ENCODE measurements around the gene LAMC1.

Gene LAMC1

DNA sequence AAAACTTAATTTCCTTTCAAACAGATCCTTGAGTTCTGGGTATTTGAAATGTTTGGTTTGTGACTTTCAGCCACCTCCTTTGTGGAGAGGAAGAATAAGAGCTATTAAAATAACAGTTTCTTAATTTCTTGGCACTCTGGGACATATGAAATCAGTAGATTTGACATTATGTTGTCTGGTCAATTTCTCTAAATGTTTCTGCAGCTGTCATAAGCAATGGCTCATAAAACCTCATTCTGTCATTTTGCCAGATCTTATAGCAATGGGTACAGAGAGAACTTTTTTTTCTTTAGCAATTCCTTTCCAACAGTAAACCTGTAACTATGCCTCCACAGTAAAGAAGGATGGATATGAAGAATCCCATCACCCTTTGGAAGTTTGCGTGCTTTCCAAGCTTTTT is 52.6 kb downstream of the LAMC1 start:
- in situ Hi-C loops (cut with HindIII; ENCODE audit: low sequenced_read_pairs) = no loop called here

DNA sequence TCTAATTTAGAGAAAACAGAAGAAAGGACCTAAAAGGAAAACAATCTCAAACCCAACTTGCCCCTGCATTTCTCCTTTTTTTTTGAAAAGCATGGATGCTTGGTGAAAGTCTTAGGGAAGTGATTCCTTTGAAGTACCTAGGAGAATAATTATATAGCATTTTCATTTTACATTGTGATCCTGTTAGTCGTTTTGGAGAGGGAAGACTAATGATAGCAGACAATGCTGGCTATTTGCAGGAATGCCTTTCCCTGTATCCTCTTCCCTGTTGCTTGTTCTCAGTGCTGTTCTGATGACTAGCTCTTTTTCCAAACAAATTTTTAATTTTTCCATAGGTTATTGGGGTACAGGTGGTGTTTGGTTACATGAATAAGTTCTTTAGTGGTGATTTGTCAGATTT is 53.9 kb downstream of the LAMC1 start:
- in situ Hi-C loops (cut with HindIII; ENCODE audit: low sequenced_read_pairs) = no loop called here

DNA sequence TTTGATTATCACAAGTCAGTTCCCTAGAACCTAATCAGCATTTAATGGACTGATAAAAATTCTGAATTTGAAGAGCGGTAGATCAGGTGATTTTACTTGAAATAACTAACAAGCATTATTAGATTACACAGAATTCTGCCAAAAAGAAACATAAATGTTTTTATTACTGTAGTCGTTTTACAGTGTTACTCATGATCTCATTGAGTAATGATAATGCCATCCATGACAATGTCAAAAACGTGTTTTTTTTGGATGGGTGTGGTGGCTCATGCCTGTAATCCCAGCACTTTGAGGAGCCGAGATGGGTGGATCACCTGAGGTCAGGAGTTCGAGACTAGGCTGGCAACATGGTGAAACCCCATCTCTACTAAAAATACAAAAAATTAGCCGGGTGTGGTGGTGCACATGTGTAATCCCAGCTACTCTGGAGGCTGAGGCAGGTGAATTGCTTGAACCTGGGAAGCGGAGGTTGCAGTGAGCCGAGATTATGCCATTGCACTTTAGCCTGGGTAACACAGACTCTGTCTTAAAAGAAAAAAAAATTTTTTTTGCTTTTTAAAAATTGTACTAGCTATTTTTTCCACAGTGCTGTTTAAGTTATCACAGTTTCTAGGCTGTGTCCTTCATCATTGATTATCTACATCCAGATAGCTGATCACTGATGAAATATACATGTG is 56.6 kb downstream of the LAMC1 start:
- in situ Hi-C loops (cut with HindIII; ENCODE audit: low sequenced_read_pairs) = no loop called here

DNA sequence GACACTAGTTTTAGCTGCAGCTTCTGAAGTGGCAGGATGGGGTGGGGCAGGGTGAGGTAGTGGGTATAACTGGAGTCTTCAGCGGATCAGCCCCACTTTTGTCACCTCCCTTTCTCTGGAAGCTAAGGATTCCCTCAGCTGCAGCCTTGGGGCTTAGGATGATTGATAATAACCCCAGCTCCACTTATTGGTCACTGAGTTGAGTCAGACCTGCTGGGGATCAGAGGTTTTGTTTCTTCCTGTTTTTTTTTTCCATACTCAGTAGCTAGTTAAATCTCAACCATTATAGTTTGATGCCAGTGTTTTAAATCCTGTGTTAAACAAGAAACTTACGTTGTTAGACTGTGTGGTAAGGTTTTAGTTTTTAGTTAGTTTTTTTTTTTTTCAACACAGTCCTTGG is 57.2 kb downstream of the LAMC1 start:
- in situ Hi-C loops (cut with HindIII; ENCODE audit: low sequenced_read_pairs) = no loop called here

DNA sequence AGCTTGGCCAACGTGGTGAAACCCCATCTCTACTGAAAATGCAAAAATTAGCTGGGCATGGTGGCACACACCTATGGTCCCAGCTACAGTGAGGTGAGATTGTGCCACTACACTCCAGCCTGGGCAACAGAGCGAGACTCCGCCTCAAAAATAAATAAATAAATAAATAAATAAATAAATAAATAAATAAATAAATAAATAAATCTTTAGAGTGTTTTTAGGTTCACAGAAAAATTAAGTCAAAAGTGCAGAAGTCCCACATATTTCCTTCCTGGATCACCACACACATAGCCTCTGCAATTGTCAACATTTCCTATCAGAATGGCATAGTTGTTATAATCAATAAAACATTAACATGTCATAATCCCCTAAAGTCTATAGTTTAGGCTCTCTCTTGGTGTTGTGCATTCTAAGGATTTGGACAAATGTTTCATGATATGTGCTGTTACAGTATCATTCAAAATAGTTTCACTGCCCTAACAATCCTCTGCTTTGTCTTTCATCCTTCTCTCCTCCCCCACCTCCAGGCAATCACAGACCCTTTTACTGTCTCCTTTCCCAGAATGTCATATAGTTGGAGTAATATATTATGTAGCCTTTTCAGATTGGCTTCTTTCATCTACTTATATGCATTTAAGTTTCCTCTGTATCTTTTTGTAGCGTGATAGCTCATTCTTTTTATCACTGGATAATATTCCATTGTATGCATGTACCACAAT is 58.3 kb downstream of the LAMC1 start:
- in situ Hi-C loops (cut with HindIII; ENCODE audit: low sequenced_read_pairs) = no loop called here

DNA sequence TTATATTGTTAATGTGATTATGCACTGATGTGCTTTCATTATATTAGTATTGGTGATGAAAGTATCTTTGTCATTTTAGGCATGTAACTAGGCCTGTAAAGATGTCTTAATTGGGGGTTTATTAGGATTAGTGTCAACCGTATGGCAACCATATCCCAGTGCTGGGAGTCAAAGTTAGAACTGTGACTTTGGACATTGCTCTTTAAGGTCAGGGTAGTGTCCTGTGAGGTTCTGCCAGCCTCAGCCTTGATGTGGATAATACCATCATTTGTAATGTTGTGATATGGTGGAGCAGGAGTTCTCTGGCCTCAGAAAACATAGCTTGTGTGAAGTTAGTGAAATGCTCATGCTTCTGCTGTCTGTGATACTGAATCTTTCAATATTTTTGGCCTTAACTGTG is 59.4 kb downstream of the LAMC1 start:
- in situ Hi-C loops (cut with HindIII; ENCODE audit: low sequenced_read_pairs) = no loop called here

DNA sequence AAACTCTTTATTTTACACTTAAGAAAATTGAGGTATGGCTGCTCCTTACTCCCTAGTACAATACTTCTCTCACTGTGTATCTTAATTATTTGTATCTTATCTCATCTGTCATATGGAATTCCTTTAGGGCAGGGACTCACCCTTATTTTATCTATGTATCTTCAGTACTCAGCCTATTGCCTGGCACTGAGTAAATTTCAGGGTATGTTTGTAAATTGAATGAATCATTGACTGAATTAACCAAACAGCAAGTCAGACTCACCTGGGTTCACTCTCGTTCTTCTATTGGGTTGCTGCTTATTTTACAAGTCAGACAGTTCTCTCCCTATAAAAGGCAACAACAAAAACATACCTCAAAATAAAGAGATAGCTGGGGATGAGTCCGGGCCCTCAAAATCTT is 63.8 kb downstream of the LAMC1 start:
- in situ Hi-C loops (cut with HindIII; ENCODE audit: low sequenced_read_pairs) = no loop called here

DNA sequence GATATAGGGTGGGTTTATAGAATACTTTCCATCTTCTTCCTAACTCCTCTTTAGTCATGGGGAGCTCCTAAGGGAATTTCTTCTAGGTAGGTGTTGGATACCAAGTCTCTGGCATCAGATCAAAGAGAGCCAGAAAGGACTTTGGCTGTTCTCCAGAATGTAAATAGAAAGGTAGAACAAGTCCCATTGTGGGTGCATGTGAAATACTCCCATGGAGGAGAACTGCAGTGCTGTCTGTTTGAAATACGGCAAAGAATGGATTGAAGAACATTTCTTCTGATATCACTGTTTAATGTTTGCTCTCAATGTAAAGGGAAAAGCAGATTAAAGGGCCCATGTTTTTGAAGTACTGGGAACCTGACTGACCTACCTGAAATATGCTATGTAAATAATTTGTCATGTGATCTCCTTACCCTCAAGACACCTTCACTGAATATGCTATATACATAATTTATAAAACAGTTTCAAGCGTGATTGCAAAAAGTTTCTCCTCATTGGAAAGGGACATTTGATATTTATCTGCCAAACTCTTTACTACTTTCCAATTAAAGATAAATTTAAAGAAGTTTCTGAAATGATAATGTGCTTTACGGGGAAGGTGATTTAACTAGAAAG is 65.9 kb downstream of the LAMC1 start:
- in situ Hi-C loops (cut with HindIII; ENCODE audit: low sequenced_read_pairs) = no loop called here

DNA sequence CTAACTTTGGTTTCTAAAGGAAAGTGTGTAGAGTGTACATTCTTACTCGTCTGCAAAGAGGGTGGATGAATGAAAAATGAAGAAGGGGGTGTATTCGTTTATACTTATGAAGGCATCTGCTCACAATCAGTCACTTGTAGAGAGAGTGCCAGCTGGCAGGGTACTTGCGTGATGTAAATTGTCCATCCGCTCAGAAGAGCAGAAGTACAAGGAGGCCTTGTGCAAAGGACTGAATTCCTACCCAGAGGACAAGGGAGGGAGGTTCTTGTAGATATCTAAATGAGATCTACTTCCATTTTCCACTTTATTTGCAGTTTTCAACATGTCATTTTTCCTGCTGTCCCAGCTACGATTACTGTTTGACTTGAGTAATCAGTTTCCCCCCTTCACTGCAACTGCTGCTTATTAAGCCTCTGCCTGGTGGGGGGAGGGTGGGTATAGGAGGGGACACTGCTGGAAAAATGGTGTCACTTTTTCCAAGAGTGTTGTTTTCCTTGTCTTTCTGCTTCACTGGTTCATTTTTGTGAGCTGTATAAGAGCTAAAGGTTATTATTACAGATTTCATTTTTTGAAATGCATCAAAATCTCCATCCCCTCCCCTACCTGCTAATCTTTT is 67.3 kb downstream of the LAMC1 start:
- in situ Hi-C loops (cut with HindIII; ENCODE audit: low sequenced_read_pairs) = no loop called here

DNA sequence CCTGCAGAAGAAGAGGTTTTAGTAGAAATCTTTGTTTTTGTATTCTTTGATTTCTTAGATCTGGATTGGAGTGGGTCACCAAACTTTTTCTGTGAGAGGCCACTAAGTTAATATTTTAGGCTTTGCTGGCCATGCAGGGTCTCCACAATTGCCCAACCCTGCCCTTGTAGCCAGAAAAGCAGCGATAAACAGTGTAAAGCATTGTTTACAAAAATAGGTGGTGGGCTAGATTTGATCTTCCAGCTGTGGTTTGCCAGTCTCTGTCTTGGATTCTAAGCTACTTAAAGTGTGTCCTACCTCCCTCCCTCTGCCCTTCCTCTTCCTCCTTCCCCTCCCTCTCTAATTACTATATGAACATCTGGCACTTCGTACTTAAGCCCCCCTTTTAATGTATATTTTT is 68.0 kb downstream of the LAMC1 start:
- in situ Hi-C loops (cut with HindIII; ENCODE audit: low sequenced_read_pairs) = no loop called here

DNA sequence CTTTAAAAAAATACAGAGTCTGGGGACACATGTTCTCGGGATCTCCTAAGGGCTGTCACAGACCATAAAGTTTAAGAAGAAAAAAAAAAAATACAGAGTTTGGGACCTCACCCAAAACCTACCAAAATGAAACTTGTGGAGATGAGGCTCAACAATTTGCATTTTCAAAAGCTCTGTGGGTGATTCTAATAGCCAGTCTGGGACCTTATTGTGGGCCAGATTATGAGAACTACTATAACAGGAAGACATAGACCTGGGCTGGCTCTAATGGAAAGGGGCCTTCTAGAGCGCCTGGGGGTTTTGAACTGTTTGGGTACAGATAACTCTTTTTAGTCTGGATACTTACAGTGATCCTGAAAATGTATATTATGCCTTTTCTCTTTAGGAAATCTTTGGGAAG is 69.1 kb downstream of the LAMC1 start:
- in situ Hi-C loops (cut with HindIII; ENCODE audit: low sequenced_read_pairs) = no loop called here

DNA sequence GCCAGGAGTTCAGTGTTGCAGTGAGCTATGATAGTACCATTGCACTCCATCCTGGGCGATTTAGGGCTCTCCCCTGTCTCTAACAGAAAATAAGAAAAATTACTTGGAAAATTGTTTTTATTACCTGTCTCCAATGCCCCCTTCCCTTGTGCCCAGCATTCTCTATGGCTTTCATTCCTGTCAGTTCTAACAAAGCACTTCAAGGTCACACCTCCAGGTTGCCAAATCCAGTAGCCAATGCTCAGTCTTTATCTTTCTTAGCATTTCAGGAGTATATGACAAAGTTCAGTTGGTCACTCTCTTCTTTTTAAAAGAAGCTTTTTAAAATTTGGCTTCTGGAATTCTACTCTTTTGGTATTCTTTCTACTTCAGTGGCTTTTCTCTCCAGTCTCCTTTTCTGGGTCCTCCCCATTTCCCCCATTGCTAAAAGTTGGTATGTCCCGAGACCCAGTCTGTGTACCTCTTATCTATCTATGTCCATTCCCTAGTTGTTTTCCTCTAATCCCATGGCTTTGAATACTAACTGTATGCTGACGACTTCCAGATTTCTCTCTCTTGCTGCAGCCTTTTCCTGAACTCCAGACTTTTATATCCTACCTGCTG is 69.9 kb downstream of the LAMC1 start:
- in situ Hi-C loops (cut with HindIII; ENCODE audit: low sequenced_read_pairs) = no loop called here

DNA sequence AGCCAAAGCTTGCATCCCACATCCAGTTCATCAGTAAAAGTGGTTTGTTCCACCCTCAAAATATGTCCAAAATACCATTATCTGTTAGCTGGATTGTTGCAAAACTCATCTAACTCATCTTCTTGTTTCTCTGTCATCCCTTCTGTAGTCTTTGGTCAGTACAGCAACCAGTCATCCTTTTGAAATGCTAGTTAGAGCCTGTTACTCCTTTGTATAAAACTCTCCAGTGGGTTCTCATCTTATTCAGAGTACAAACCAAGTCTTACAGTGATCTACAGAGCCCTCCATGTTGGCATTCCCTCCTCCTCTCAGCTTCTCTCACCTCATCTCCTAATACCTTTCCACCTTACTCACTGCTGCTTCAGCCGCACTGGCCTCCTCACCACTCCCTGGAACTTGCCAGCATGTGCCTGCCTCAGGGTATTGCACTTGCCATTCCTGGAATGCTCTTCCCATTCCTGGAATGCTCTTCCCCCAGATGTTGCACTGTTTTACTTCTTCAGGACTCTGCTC is 70.6 kb downstream of the LAMC1 start:
- in situ Hi-C loops (cut with HindIII; ENCODE audit: low sequenced_read_pairs) = no loop called here

DNA sequence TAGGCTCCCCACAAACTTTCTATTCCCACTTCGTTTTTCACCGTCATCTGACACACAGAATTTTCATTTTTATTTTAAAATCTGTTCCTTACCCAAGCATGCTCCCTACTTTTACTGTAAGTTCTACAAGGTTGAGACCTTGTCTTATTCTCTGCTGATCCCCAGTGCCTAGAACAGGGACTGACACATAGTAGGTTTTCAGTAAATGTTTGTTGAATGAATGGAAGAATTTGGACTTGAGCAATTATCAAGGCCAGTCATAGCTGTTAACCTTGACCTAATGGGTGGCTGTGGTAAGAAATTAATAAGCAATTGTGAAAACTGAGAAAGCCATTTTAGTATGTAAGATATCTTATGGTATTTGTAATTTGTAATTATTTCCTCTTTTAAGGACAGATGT is 71.1 kb downstream of the LAMC1 start:
- in situ Hi-C loops (cut with HindIII; ENCODE audit: low sequenced_read_pairs) = no loop called here

DNA sequence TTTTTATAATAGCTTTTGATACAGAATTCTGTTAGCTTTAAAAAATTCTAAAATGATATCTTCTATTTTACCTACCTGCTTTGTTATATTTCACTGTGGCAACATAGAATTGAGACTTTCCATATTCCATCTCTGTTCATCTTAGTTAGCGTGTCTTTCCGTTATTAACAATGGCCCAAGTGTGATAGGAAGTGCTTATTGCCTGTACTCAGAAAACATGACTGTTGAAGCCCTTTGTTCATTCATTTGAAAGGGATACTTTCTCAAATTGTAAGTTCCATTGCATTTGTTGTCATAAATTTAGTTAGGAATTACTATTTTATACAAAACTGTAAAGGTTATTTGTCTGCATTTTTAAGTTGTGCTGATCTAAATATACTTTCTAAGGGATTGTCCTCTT is 73.1 kb downstream of the LAMC1 start:
- in situ Hi-C loops (cut with HindIII; ENCODE audit: low sequenced_read_pairs) = no loop called here

DNA sequence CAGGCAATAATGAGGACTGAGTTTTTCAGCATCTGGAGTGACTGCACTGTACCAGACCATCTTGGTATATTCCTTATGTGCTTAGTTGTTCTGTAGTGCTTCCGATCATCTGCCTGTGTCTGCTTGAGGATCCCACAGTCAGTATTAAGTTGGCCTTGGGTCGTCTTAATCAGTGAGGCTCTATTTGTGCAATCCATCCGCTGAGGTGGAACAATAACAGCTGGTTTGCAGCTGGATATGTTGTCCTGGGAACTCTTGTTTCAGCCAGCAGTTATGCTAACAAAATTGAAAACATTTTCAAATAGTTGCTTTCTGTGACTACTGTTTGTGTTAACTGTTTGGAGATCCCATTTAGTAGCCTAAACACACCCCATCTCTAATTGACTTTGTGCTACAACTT is 73.7 kb downstream of the LAMC1 start:
- in situ Hi-C loops (cut with HindIII; ENCODE audit: low sequenced_read_pairs) = no loop called here

DNA sequence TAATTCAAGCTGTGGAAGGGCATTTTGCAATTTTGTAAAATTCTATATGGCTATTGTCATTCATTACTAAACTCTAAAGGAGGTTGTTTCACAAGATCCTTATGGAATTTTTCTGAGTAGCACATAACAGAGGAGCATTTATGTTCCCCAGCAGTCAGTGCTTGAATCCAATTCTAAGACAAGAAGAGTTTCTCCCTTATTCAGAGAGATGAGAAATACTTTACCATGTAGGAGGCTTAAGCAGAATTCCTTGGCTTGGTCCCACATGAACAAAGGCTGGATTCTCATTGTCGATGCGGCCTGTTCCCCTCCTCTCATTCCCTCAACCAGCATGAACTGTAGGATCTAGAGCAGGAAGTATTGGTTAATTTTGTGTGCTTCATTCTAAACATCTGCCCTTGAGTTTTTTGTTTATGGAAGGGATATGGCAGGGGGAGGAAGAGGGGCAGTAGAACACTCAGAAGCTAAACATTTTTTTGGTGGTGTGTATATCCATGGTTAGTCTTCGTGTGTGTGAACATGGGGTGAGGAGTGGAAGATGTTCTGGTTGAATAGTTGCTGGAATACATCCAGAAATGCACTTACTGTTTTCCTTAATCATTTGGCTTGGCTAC is 74.3 kb downstream of the LAMC1 start:
- in situ Hi-C loops (cut with HindIII; ENCODE audit: low sequenced_read_pairs) = no loop called here

DNA sequence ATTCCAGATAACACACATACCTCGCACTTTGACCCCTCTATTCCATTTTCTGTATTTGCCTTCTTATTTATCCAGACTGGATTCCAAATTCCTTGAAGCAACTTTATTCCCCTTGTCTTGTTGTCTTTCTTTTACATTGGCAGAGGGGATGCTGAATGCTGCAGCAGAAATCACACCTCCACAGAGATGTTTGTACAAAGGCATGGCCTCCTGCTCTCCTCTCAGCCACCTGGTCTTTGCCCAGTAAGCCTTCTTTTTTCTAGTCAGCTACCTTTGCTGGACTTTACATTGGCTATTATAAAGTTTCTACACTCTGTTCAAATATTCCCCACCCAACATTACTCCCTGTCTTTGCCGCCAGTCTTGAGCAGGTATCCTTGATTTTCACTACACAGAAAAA is 75.1 kb downstream of the LAMC1 start:
- in situ Hi-C loops (cut with HindIII; ENCODE audit: low sequenced_read_pairs) = no loop called here

DNA sequence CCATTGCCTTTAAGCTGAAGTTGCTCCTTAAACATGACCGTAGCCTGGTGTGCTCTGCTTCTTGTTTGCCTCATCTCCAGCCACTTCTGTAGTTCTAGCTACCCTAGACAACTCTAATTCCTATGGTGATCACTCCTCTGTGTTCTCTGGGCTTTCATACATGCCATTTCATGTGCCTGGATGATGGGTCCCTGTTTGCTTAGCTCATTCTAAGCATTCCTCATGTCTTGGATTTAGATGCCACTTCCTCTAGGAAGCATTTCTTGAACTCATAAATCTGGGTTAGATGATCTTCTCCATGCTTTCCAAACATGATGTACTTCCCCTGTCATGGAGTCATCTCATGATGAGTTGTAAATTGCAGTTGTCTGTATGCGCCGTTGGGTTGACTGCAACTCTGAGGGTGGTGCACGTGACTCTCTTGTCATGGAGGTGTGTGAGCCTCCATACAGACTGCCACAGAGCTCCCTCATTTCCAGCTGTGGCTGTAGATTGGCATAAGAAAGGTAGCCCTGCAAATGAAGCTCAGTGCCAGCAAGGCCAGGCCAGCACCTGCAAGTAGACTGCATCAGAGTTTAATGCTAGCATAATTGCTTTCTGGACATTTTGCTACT is 77.2 kb downstream of the LAMC1 start:
- in situ Hi-C loops (cut with HindIII; ENCODE audit: low sequenced_read_pairs) = no loop called here

DNA sequence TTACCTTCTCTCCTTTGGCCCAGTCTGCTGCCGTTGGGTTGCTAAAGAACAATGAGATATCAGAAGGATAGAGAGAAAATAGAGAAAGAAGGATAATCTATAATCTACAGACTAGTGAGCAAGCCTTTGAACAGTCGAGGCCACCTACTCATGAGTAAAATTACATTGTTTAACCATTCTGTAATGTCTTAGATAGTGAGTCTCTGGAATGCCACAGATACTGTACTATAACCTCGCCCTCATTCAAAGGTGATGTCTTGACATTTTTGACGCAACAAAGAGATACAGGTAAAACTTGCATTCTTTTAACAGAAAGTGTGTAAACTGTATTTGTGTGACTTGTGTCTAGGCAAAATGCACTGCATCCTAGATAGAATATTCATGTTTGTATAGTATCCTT is 77.9 kb downstream of the LAMC1 start:
- in situ Hi-C loops (cut with HindIII; ENCODE audit: low sequenced_read_pairs) = no loop called here

Data from endothelial cell of hepatic sinusoid (primary cell).